H9 (cell line): Measurements from ENCODE around the gene SRGAP2C. TPM values are rescaled to one million over a fixed set of nuclear protein-coding genes. Genes with fewer than 3 reads are reported as not detected.
"Not testable (repeated sequence)": the region's sequence is repeated elsewhere in the genome, so short reads cannot be mapped to it uniquely, and the experiment has no call there.

Experiments used
- DNase-seq: peaks from one replicate; pipeline ENCODE4 v3.0.0-alpha.2; 2017
- H2AFZ ChIP-seq: one replicate; pipeline ENCODE4 v1.6.1; 2013; ENCODE audit warnings: mild to moderate bottlenecking, low read length, control low read depth, moderate library complexity
- H2AK5ac ChIP-seq: 2 replicates; pipeline ENCODE4 v1.6.1; 2013; ENCODE audit warnings: low read length, control low read depth, mixed read lengths; ENCODE audit not compliant: insufficient read length
- H2BK120ac ChIP-seq: one replicate; pipeline ENCODE4 v1.6.1; 2013; ENCODE audit warnings: low read depth, mild to moderate bottlenecking, low read length, control low read depth, inconsistent platforms; ENCODE audit not compliant: poor library complexity, severe bottlenecking
- H2BK12ac ChIP-seq: 2 replicates; pipeline ENCODE4 v1.6.1; 2013; ENCODE audit warnings: low read length, control low read depth, mixed read lengths, low read depth; ENCODE audit not compliant: insufficient read length
- H2BK15ac ChIP-seq: 2 replicates; pipeline ENCODE4 v1.6.1; 2013; ENCODE audit warnings: low read depth, low read length, control low read depth
- H2BK20ac ChIP-seq: one replicate; pipeline ENCODE4 v1.6.1; 2013; ENCODE audit warnings: low read depth, mild to moderate bottlenecking, low read length, control low read depth, inconsistent platforms; ENCODE audit not compliant: poor library complexity, severe bottlenecking
- H2BK5ac ChIP-seq: 2 replicates; pipeline ENCODE4 v1.6.1; 2013; ENCODE audit warnings: low read length, control low read depth, mixed read lengths; ENCODE audit not compliant: insufficient read length
- H3K14ac ChIP-seq: 2 replicates; pipeline ENCODE4 v1.6.1; 2013; ENCODE audit warnings: low read length, control low read depth; ENCODE audit not compliant: insufficient read depth
- H3K18ac ChIP-seq: 2 replicates; pipeline ENCODE4 v1.6.1; 2013; ENCODE audit warnings: low read depth, mild to moderate bottlenecking, mixed read lengths, low read length, control low read depth; ENCODE audit not compliant: insufficient read length
- H3K23ac ChIP-seq: 2 replicates; pipeline ENCODE4 v1.6.1; 2013; ENCODE audit warnings: low read length, control low read depth, mixed read lengths, low read depth; ENCODE audit not compliant: insufficient read length
- H3K23me2 ChIP-seq: 2 replicates; pipeline ENCODE4 v1.6.1; 2013; ENCODE audit warnings: low read depth, mild to moderate bottlenecking, mixed read lengths, low read length, control low read depth; ENCODE audit not compliant: insufficient read length, poor library complexity, severe bottlenecking
- H3K27ac ChIP-seq: 2 replicates; pipeline ENCODE4 v1.5.1; 2013; ENCODE audit warnings: low read length, control low read depth, mixed read lengths, low read depth; ENCODE audit not compliant: insufficient read length
- H3K27me3 ChIP-seq: 2 replicates; pipeline ENCODE4 v1.6.1; 2013; ENCODE audit warnings: low read length, control low read depth, inconsistent platforms; ENCODE audit not compliant: insufficient read depth
- H3K4ac ChIP-seq: 2 replicates; pipeline ENCODE4 v1.6.1; 2013; ENCODE audit warnings: low read depth, mild to moderate bottlenecking, control low read depth, inconsistent platforms, low read length, moderate library complexity
- H3K4me1 ChIP-seq: 2 replicates; pipeline ENCODE4 v1.6.1; 2013; ENCODE audit warnings: low read length, control low read depth, inconsistent platforms; ENCODE audit not compliant: insufficient read depth
- H3K4me2 ChIP-seq: 2 replicates; pipeline ENCODE4 v1.6.1; 2013; ENCODE audit warnings: low read length, control low read depth, mixed read lengths; ENCODE audit not compliant: insufficient read length, insufficient read depth
- H3K56ac ChIP-seq: 2 replicates; pipeline ENCODE4 v1.6.1; 2013; ENCODE audit warnings: low read depth, mild to moderate bottlenecking, mixed read lengths, low read length, control low read depth; ENCODE audit not compliant: insufficient read length
- H3K79me1 ChIP-seq: 2 replicates; pipeline ENCODE4 v1.6.1; 2013; ENCODE audit warnings: low read depth, mild to moderate bottlenecking, moderate library complexity, low read length, control low read depth, inconsistent platforms; ENCODE audit not compliant: insufficient read depth, poor library complexity, severe bottlenecking
- H3K79me2 ChIP-seq: 2 replicates; pipeline ENCODE4 v1.6.1; 2013; ENCODE audit warnings: low read length, control low read depth, inconsistent platforms; ENCODE audit not compliant: insufficient read depth
- H3K9ac ChIP-seq: 2 replicates; pipeline ENCODE4 v1.6.1; 2013; ENCODE audit warnings: low read length, control low read depth, mixed read lengths; ENCODE audit not compliant: insufficient read length; ENCODE audit errors: extremely low read depth
- H3K9me3 ChIP-seq: one replicate; pipeline ENCODE4 v1.6.1; 2013; ENCODE audit warnings: low read depth, low read length, inconsistent platforms; ENCODE audit not compliant: control insufficient read depth
- H3T11ph ChIP-seq: one replicate; pipeline ENCODE4 v1.6.1; 2013; ENCODE audit warnings: mild to moderate bottlenecking, low read length, control low read depth, inconsistent platforms
- H4K20me1 ChIP-seq: one replicate; pipeline ENCODE4 v1.6.1; 2013; ENCODE audit not compliant: control insufficient read depth, insufficient read length, insufficient read depth
- H4K5ac ChIP-seq: 2 replicates; pipeline ENCODE4 v1.6.1; 2013; ENCODE audit warnings: low read depth, mild to moderate bottlenecking, mixed read lengths, low read length, control low read depth; ENCODE audit not compliant: insufficient read length
- H4K8ac ChIP-seq: replicated peaks from 2 replicates; pipeline ENCODE4 v1.6.1; 2013; ENCODE audit warnings: low read length, control low read depth, mixed read lengths, low read depth; ENCODE audit not compliant: insufficient read length
- H4K91ac ChIP-seq: 2 replicates; pipeline ENCODE4 v1.6.1; 2013; ENCODE audit warnings: low read depth, mild to moderate bottlenecking, moderate library complexity, mixed read lengths, low read length, control low read depth; ENCODE audit not compliant: insufficient read length
- H3K27ac Mint-ChIP-seq, 3 experiments: 2 replicates in 2 of 3; 3 replicates in 1 of 3; pipeline ENCODE4 v1.8.0; 2020 to 2021; ENCODE audit warnings: mixed read lengths in 3 of 3, mild to moderate bottlenecking in 1 of 3, moderate library complexity in 1 of 3
- H3K27me3 Mint-ChIP-seq: 2 replicates; pipeline ENCODE4 v1.8.0; 2021; ENCODE audit warnings: low read depth, mild to moderate bottlenecking, moderate library complexity, mixed read lengths
- H3K36me3 Mint-ChIP-seq, 3 experiments: 2 replicates in 2 of 3; 3 replicates in 1 of 3; pipeline ENCODE4 v1.8.0; 2020 to 2021; ENCODE audit warnings: low read depth in 3 of 3, mixed read lengths in 3 of 3; ENCODE audit not compliant: insufficient read depth in 1 of 3
- H3K4me1 Mint-ChIP-seq, 2 experiments: 2 replicates each; pipeline ENCODE4 v1.8.0; 2020; ENCODE audit warnings: mixed read lengths in 2 of 2
- H3K4me3 Mint-ChIP-seq, 2 experiments: 2 replicates in 1 of 2; 3 replicates in 1 of 2; pipeline ENCODE4 v1.8.0; 2020 to 2021; ENCODE audit warnings: mild to moderate bottlenecking in 2 of 2, mixed read lengths in 2 of 2, moderate library complexity in 1 of 2
- H3K9me3 Mint-ChIP-seq, 2 experiments: 2 replicates in 1 of 2; 3 replicates in 1 of 2; pipeline ENCODE4 v1.8.0; 2020; ENCODE audit warnings: mild to moderate bottlenecking in 2 of 2, mixed read lengths in 2 of 2, moderate library complexity in 1 of 2
- WGBS: extraction: QIAGEN DNeasy Blood & Tissue Kit; methylation state at CpG from one replicate; pipeline ENCODE4 v1.1.7; 2013; ENCODE audit warnings: missing lambda C conversion rate, low lambda C conversion rate, mixed read lengths; ENCODE audit not compliant: insufficient read length; ENCODE audit errors: extremely low coverage; 5-methylcytosine and 5-hydroxymethylcytosine counted together
- total RNA-seq: library from RNA; stranded (reverse); gene quantifications from 2 replicates; pipeline ENCODE4 v1.2.1, GENCODE V29; 2021

SRGAP2C gene
- total RNA-seq, 1 experiment from 2014 or later = 16.5 TPM

- not testable (repeated sequence) for H2BK5ac ChIP-seq, H2AK5ac ChIP-seq, H3T11ph ChIP-seq, H3K36me3 Mint-ChIP-seq, H2BK120ac ChIP-seq, H4K20me1 ChIP-seq, H3K23me2 ChIP-seq, H4K8ac ChIP-seq, H3K56ac ChIP-seq, H3K9ac ChIP-seq, H2AFZ ChIP-seq, H4K91ac ChIP-seq, H3K79me2 ChIP-seq, H3K27ac ChIP-seq, H2BK15ac ChIP-seq, H4K5ac ChIP-seq, DNase-seq, H3K27me3 ChIP-seq, H3K27me3 Mint-ChIP-seq, H2BK20ac ChIP-seq, H3K14ac ChIP-seq, H3K79me1 ChIP-seq, H3K23ac ChIP-seq, H3K4ac ChIP-seq, H3K4me1 Mint-ChIP-seq, H3K4me2 ChIP-seq, H3K9me3 ChIP-seq, H3K27ac Mint-ChIP-seq, H3K4me1 ChIP-seq, H2BK12ac ChIP-seq, H3K18ac ChIP-seq, H3K9me3 Mint-ChIP-seq
- no CpG with 5 or more reads among the region's 48 CpGs for WGBS
- peak overlapping the region; percentile 75 to 84; a peak in 4 of 5 replicates for H3K4me3 Mint-ChIP-seq
These were observed 449 bp downstream of the SRGAP2C start for GRCh38 chr1:121185140-121185708.

DNA sequence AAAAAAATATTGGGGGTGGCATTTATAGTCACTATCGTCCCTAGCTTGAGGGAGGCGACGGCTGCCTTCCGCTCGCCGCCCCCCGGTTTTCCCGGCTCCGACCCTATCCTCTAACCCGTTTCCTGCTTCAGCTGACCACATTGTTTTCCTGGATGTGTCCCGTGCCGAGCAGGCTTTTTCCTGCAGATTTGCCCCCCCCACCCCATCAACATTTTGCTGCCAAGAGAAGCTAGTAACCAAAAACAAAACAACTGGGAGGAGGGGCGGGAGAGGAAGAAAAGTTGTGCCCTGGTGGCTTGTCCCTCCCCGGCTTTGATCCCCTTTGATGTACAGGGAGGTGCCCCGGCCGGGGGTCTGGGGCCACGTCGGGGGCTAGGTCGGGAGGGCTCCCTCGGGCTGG is 1.4 kb downstream of the SRGAP2C start:
- not testable (repeated sequence) for H3T11ph ChIP-seq, H2BK12ac ChIP-seq, H3K9ac ChIP-seq, H3K27me3 ChIP-seq, H3K27ac Mint-ChIP-seq, H3K27me3 Mint-ChIP-seq, H3K4me2 ChIP-seq, H3K18ac ChIP-seq, H3K56ac ChIP-seq, H4K20me1 ChIP-seq, H2AFZ ChIP-seq, H3K4me1 ChIP-seq, H3K9me3 Mint-ChIP-seq, H2BK20ac ChIP-seq, H2BK120ac ChIP-seq, H2BK5ac ChIP-seq, H3K79me1 ChIP-seq, H2AK5ac ChIP-seq, H3K79me2 ChIP-seq, H4K5ac ChIP-seq, H3K9me3 ChIP-seq, H4K91ac ChIP-seq, H2BK15ac ChIP-seq, H3K4me3 Mint-ChIP-seq, H3K36me3 Mint-ChIP-seq, H3K4me1 Mint-ChIP-seq, H4K8ac ChIP-seq, H3K23me2 ChIP-seq, DNase-seq, H3K14ac ChIP-seq, H3K4ac ChIP-seq, H3K23ac ChIP-seq, H3K27ac ChIP-seq
- WGBS = no CpG with 5 or more reads among the region's 20 CpGs
